ENCODE data around the gene POR.
"Not testable (repeated sequence)": the region's sequence is repeated elsewhere in the genome, so short reads cannot be mapped to it uniquely, and the experiment has no call there.

Gene POR

GRCh38 chr7:76023002-76023401, 108.0 kb downstream of the POR start:
- DNase-seq (ENCODE audit: low spot score) = no peak

- not testable (repeated sequence) for DNase-seq (ENCODE audit: low spot score)
Observed at GRCh38 chr7:76029682-76030081, 114.7 kb downstream of the POR start.

- DNase-seq (ENCODE audit: low spot score) = no peak
Observed at GRCh38 chr7:76031964-76032363, 117.0 kb downstream of the POR start.

Measured in putamen (tissue), 1 donor.